Prostate gland (tissue), 2 donors: ENCODE data around the gene PLSCR3.

Source experiments
- POLR2AphosphoS5 ChIP-seq: sonication (generic); formaldehyde crosslinking; IDR thresholded peaks from one replicate; pipeline ENCODE4 v1.6.1; 2017; ENCODE audit warnings: antibody characterized with exemption
- TF ChIP-seq, protein P1 (sequence below), 4 experiments: fragments of 200-600 bp in 2 of 4; fragments of 450-650 bp in 2 of 4; sonication (generic) in 2 of 4; IDR thresholded peaks; 1 replicate in 3 of 4; 2 replicates in 1 of 4; pipeline ENCODE4 v1.5.1; 2016 to 2019; ENCODE audit warnings: antibody characterized with exemption in 4 of 4, mild to moderate bottlenecking in 2 of 4, moderate library complexity in 2 of 4

GRCh38 chr17:7426896-7427489 is 32.7 kb upstream of the PLSCR3 start:
- TF ChIP-seq POLR2AphosphoS5 = no peak
- TF ChIP-seq, protein P1, sequence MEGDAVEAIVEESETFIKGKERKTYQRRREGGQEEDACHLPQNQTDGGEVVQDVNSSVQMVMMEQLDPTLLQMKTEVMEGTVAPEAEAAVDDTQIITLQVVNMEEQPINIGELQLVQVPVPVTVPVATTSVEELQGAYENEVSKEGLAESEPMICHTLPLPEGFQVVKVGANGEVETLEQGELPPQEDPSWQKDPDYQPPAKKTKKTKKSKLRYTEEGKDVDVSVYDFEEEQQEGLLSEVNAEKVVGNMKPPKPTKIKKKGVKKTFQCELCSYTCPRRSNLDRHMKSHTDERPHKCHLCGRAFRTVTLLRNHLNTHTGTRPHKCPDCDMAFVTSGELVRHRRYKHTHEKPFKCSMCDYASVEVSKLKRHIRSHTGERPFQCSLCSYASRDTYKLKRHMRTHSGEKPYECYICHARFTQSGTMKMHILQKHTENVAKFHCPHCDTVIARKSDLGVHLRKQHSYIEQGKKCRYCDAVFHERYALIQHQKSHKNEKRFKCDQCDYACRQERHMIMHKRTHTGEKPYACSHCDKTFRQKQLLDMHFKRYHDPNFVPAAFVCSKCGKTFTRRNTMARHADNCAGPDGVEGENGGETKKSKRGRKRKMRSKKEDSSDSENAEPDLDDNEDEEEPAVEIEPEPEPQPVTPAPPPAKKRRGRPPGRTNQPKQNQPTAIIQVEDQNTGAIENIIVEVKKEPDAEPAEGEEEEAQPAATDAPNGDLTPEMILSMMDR (IDR thresholded peaks at IDR 0.05) = no peak
